Stimulated activated CD8-positive, alpha-beta memory T cell treated with anti-CD3 and anti-CD28 coated beads, Interleukin-15, amount 100 ng/mL, for 48 hours (primary cell): ENCODE measurements around the gene MBL2.

Experiments
- DNase-seq, 2 donors: peaks; one replicate each; pipeline ENCODE4 v3.0.0-alpha.2; 2020; ENCODE audit warnings: low read depth in 2 of 2

MBL2 gene

DNA sequence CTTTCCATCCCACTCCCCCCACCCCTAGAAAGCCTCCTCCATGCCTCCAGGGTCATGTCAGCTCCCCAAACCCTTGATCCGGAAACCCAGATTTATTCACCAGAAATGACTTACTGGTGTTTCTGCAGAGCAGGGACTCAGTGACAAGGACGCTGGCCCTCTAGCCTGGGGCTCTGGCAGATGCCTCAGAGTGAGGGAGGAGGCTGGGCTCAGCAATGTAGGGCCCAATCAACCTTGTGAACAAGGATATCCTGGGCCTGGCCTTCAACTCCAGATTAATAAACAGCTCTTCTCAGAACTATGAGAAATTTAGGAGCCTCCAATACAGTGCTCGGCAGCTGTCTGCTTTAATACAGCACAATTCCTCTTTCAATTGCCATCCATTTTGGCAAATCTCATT is at the start of gene MBL2:
Gene MBL2 (minus strand): TSS at position 162 of the 400 bp plus-strand sequence. CDS start 1,149 bp downstream, outside the sequence.
- DNase-seq, result no peak

DNA sequence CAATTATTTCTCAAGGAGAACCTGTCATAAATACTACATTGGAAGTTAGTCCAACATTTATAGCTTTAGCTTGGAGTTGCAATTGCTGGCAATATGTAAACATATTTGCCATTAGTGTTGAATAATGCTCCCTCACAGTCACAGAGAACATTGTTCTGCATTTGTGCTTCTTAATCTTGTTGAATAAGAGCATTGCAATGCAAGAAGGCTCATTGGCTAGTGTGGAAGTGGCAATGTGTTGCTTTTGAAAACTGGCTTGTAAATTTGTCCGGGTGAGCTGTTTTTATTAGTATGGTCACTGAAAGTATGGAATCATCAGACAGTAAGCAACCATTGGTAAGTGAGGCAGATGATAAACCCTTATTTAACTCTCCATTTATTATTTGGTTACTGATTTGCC is 47.7 kb upstream of the MBL2 start:
- no peak for DNase-seq

DNA sequence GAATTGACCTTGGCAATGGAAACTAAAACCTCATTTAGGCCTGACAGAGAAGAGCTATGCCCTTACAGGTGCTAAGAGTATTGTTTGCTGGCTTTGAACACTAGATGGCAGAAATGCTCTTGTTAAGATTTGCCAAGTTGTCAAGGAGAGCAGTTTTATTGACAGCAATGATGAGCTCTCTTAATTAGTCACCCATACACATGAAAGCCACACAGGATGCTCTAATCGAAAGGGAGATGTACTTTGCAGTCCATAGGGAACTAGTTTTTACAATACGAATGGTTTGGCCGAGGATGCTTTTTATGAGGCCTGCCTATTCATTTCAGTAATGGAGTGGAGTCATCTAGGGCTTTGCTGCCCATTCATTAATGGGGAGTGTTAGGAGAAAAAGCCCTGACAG is 45.4 kb upstream of the MBL2 start:
- DNase-seq, result no peak

DNA sequence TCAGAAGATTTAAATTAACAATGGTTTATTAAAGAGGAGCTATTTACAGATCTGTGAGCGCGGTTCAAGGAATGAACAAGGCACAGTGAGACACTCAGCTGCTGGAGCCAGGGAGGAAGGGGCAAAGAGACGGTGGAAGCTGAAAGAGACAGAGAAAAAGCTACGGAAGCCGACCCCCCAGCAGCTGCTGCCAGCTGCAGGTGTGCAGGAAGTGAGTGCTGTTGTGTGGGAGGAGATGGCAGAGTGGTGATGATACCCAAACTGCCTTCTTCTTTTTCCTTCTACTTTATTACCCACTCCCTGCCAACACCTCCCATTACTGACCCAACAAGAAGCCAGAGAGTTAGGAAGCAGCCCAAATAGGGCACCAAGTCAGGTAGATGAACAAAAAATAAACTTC is 41.9 kb upstream of the MBL2 start:
- DNase-seq, result no peak

DNA sequence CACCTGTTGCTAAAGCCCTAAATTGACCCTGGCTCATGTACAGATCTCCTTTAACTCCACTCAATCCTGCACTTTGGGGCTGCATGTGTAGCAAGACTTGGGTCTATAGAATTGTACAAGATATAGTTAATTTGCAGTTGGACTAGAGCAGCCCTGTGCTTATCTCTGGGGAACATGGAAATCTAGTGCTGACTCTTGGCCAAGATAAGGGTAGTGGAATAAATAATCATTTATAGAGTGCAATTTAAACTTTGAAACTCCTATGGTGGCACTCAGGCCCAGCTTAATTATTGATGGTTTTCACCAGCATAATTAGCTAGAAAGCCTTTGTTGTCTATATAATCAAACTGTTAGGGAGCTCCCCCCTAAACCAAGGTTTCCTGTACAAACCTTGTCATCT is 39.2 kb upstream of the MBL2 start:
- DNase-seq, result no peak

DNA sequence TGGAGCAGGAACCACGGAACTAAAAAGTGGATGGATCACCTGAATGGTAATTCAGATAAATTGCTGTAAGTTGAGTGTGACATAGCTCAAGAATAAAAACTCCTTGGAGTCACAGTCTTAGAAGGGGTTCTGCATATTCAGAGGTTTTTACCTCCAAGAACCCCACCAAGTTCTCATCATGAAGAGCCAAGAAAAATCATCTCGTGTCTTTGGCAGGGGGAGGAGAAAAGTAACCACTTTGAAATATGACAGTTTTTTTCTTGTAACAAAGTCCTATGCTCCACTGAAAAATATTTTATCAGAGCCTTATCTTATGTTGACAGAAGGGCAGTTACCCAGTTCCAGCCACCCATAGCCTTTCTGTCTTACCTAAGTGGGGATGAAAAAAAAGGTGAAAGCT is 38.2 kb upstream of the MBL2 start:
- no peak for DNase-seq

DNA sequence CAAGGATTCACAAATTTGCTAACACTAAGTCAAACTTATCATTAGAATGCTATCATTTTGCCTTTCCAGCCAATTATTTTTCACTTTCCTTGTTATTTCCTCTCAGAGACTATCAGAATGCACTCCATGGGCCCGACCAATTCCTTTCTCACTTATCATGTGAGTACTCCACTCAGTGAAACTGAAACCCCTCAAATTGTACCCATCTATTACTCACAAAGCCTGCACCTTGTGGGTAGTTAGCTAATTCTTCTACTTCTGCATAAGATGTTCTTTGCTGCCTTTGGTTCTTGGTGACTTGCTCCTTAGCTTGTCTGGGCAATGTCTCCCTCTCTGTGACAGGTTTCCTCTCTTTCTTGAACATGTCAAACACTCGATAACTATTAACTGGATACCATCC is 35.2 kb upstream of the MBL2 start:
- DNase-seq, result no peak

DNA sequence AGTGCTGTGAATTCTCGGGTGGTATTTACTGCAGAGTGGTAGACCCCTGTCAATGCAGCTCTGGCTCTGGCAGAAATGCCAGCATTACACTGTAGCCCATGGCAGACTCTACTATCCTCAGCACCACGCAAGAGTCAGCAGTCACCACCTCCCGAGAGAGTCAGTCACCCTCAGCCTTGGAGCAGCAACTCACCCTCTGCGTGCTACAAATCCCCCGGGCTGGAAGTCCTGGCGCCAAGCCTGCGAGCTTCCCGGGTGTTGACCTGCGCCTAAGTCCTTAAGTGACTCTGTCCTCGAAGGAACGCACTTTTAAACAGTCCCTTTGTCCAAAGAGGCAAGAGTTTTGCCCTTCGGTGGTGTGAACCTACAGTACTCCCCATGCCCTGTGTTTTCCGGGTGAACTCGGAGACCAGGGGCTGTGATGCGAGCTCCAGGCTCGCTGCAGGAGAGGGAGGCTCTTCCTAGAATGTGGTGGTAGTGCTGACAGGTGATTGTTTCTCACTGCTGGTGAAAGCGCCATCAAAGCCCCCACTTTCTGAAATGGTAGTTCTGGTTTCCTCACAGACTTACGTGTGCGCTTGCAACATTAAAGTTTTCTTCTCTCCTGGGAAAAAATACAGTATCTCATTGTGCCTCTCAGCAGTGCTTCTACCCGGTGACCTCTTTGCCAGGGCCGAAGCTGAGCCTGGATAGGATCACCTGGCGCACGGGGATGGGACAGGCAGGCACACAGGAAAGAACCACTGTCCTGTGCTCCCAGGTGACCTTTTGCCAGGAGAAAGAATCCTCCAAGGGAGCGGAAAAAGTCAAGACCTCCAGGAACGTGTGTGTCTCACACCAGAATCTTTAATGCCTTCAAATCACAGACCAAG is 33.1 kb upstream of the MBL2 start:
- DNase-seq, result no peak

DNA sequence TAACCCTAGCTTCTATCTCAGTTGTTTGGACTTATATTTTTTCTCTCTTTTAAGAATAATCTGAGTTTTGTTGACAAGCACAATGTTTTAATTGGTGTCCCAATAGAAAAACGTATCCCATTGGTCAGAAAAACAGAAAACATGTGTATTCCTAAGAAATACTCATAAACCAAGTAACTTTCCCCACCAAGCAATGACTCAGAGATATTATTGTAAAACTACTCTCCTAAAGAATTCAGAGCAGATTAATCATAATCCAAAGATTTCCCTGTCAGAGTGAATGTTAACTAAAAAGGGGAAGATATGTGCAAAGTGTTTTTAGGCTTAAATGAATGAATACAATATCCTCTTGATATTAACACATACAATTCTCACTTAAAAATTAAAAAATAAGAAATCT is 29.4 kb upstream of the MBL2 start:
- DNase-seq, result no peak

DNA sequence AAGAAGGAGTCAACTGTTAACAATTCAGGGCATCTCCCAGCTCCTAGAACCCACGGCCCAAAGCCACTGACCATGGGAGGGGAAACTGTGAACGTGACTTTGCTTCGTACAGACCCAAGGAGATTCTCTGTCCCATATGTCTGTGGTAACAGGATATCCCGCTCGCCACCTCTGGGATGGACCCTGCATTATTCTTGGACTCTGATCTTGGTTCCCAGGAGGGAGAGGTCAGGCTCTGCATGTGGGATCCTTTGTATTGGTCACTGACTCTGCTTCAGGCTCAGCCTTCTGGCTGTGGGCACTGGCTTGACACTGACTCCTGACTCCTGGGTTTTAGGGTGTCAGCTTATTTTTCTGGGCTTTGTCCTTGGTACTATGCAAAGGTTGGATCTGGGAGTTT is 13.5 kb upstream of the MBL2 start:
- DNase-seq, result no peak

DNA sequence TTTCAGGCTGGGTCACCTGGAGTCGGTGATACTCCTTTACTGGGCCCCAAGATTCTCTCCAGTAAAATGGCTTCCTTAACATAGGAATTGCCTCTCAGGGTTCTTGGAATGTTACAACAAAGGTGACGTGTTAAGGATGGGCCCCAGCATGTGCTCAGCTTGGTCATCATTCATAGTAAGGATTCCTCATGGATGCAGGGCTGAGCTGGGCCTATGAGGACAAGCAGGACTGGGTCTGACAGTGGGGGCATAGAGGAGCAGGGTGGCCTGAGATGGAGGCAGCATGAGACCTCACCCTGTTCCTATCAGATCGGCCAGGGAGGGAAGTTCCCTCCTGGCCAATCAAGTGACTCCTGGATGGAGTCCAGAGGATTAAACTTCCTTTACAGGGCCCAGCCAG is 12.8 kb upstream of the MBL2 start:
- no peak for DNase-seq

DNA sequence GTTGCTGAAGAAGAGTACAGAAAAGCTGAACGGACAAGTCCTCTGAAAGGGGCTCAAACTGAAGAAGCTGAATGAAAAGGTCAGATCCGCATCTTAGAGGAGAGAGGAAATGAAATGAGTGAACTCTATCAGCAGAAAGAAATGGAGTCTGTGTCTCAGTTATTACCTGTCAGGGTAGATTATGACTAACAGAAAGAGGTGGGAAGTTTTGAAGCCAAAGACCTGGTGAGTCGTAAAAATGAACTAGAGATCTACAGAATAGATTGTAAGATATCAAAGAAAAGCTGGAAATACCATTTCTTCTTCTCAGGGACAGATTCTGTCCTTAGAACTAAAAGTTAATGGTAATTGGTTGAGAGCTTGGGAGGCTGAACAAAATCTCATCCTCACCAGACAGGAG is 11.1 kb upstream of the MBL2 start:
- DNase-seq, result no peak

DNA sequence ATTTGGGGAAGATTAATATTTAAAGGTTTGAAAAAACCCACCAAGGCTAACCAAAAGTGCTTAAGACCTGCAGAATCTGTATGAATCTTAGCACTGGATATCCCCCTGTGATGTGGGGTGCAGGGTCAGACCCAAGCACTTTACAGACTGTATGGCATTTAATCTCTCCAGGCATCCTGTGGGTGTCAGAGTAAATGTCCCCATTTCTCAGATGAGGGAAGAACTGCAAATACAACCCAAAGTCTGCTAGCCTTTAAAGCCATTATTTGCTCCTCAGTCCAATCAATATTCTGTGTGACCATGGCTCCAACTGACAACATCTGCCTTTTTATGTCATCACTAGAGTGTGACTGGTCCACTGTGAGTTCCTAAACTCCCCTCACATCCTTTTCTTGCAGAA is 10.0 kb upstream of the MBL2 start:
- no peak for DNase-seq

DNA sequence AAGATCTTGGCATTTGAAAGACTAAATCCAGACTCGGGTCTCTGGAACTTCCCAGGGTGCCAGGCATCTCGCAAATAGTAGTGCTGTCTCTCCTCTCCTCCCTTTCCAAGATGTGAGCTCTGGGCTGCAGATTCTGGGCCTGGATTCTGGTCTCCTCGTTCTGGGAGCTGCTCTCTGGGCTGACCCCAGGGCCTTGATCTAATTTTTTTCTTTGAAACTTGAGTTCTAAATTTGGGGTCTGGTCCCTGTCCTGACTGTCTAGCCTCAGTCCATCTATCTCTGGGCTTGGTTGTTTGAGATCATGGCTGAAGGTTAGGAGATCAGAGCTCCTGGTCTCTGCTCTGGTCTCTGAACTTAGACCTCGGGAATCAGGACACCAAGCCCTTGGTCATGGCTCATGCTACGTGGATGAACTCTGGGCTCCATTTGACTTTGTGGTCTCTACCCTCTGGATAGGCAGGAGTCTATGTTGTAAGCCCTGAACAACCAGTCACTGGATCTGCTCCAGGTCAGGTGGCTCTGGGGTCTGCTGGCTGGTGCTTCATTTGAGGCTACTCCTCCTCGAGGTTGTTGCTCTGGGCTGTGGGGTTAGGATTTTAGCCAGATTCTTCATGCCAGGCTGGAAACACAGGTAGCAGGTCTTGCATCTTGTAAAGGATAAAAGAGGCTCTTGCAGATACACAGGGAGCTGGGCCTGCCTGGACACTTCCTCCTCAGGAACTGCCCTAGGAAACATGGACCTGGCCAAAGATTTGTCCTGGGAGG is 8.0 kb upstream of the MBL2 start:
- no peak for DNase-seq

DNA sequence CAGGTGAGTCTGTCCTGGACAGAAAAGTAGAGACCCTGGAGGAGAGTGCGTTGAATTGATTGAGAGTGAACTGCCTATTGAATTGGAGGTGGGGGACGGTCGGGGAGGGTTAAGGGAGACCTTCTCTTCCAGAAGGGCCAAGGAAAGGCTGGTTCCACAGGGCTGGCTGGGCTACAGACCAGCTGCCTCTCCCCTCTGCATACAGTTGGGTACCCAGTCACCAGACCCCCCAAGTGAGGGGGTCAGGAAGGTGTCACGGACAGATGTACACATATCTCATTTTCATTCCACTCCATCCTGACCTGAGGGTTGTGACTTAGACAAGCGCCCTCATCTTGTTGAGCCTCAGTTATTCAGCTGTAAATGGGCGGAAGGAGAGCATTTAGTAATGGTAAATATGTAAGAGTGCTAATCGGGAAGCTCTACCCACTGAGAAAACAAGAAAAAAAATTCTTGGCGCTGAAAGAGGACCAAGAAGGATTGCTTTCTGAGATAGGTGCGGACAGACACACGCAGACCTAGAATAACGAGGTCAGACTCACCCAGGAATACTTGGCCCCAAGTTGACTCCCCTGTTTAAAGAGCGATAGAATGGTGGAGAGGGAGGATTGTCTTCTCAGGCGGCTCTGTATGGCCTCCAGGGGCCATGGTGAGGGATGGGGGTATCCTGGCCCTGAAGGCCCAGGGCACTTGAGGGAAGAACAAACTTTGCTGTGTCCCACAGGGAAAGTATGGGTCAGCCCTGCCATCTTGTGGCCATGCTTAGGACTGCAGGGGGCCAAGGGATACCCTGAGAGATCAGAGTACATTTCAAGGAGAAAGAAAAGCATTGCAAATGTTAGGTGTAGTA is 7.2 kb upstream of the MBL2 start:
- peak in 1 of 2 donors; percentile 4 for DNase-seq

DNA sequence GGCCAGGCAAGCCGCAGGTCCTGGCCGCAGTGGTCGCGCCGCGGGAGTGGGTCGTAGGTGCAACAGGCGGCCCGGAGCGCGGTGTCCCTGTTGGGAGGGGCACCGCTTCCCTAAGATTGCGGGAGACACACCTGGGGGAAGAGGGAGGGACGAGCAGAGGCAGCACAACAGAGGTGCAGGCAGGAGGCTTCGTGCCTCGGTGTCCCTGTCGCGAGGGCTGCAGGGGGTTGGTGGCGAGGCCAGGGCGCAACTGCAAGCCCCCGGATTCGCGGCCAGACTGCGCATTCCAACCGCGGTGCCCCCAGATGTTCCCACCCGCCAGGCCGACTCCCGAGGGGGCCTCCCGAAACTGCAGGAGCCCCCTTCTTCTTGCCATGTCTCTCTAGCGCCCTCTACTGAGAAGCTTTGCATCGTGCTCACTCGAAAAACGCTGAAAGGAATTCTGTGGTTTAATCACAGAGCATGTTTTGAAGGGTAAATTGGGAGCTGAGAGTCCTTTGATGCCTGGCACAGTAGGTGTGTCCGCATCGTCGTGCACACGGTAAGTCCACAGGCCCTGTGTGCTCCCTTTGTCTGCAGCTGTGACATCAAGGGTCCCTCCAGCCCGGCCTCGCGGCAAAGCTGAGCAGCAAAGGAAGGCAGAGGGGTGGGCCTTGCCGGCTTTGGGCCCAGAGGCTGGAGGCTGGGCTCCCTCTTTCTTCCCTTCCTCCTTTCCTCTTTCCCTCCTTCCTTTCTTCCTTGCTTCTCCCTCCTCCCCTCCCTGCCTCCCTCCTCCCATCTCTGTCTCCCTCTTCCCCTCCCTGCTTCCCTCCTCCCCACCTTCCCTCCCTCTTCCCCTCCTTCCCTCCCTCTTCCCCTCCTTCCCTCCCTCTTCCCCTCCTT is 6.2 kb upstream of the MBL2 start:
- DNase-seq, result no peak

DNA sequence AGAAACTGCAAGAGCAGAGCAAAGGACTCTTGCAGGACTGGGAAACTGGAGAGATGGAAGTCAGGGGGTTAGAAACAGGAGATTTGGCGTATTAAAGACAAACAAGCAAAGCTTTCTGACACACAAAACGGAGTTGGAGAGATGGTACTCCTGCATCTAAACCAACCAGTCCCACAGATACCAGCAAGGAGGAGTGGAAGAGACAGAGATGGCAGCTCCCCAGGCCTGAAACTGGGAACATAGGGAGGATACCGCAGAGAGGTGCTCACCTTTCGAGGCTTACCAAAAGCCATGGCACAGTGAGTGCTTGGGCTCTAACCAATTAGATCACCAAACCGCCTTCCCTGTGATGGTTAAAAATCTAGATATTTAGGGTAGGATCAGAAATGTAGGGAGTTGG is 4.8 kb upstream of the MBL2 start:
- no peak for DNase-seq

DNA sequence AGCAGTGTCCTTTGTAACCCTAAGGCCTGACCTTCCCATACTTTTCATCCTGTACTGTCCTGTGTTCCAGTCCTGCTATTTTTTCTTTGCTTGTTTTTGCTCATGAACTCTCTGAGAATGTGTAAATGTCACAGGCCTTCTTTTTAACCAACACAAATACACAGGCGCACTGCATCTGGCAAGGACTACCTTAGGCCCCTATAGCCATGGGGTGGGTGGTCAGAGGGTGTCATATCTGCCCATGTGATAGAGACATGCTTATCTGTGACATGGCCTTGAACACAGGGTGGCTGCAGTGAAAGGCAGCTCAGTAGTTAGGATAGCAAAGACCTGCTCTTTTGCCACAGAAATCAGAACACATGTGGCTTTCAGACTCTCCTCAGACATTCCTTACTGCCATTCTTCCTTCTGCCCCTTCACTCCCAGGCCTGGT is 3.9 kb upstream of the MBL2 start:
- DNase-seq, result no peak

DNA sequence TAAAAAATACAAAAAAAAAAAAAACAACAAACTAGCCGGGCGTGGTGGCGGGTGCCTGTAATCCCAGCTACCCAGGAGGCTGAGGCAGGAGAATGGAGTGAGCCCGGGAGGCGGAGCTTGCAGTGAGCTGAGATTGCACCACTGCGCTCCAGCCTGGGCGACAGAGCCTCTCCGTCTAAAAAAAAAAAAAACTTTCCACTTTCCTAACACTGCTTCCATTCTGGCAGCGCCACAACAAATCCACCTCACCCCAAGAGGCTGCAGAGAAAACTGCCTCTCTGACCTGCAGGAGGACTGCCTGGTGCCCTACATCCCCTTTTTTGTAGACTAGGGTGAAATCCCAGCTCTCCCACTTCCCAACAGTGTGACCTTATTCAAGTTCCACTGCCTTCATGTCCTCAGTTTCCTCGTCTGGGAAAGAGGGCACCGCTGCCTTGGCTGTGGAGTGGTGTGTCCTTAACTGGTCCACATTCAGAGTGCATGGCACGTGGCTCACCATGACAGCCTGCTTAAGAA is 2.6 kb upstream of the MBL2 start:
- no peak for DNase-seq

DNA sequence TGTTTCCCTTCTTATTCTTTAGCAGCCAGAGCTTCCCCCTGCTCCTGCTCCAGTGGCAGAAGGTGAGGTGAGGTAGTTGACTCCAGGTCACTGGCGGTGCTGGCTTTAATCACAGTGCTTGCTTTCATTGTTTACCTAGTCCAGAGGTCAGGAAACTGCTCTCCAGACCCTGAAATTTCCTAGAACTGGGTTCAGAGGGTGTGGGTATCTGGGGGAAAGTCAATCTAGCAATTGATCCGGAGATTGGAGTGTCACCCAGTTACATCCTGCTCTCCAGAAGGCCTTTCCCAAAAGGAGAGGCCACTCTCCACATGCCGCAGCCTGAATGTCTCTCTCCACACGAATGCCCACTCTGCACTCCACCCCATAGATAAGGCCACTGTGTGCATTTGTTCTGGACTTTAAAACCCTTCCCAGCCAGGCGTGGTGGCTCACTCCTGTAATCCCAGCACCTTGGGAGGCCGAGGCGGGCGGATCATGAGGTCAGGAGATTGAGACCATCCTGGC is 2.1 kb upstream of the MBL2 start:
- DNase-seq, result no peak

DNA sequence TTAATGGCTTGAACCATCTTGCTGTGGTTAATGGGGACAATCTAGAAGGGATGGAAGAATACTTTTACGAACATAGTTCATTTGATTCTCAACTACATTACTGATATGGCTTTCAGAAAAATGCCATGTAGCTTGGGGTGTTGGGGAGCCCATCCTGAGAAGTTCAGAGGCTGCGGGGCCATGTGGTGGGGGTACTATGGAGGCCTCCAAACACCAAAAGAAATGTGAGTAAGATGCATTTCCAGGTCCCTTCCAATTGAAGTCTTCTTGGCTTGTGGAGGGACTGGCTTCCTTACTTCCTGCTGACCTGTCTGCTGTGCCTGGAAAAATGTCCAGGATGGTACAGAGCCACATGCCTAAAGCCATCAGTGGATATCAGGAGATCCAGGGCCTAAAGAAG is 1.6 kb upstream of the MBL2 start:
- no peak for DNase-seq
